ENCODE measurements around the gene RNF25.

RNF25 gene

DNA sequence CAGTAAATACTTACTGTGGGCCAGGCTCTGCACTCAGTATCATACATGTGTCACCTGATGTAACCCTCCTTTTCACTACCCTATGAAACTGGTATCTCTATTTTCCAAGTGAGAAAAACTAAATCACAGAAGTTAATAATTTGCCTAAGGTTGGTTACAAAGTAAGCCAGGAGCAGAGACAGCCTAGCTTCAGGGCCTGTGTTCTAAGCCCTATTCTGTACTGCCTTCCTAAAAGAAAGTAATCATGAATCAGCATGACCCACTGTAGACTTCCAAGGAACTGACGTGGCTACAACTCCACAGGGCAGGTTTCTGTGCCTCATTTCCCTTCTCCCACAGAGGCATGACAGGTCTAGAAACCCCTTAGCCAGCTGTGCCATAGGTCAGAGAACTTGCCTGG, 26.7 kb downstream of the RNF25 start:
- no peak overlapping the region for H3K27ac ChIP-seq
- no peaks in the 10 kb centered on the region for H3K9me3 ChIP-seq (ENCODE audit: severe bottlenecking)
- no peak overlapping the region for H3K4me3 ChIP-seq (ENCODE audit: low read depth, low read length)
- peaks cover 95% of the 10 kb centered on the region for H3K36me3 ChIP-seq
- no peak for TF ChIP-seq CTCF (IDR thresholded peaks at IDR 0.05; ENCODE audit: low read depth, low read length)
- H3K27me3 ChIP-seq (ENCODE audit: insufficient read depth, low read depth, severe bottlenecking) = no peaks in the 10 kb centered on the region
- DNase-seq = no peak

GRCh38 chr2:218644721-218645120, 27.1 kb downstream of the RNF25 start:
- peaks cover 93% of the 10 kb centered on the region for H3K36me3 ChIP-seq
- DNase-seq = no peak
- TF ChIP-seq CTCF (IDR thresholded peaks at IDR 0.05; ENCODE audit: low read depth, low read length) = 0 out of 2 replicates have a peak, but pooled peaks have one; percentile 11
- H3K4me3 ChIP-seq (ENCODE audit: low read depth, low read length) = no peak overlapping the region
- no peak overlapping the region for H3K27ac ChIP-seq
- H3K27me3 ChIP-seq (ENCODE audit: insufficient read depth, low read depth, severe bottlenecking) = no peaks in the 10 kb centered on the region
- no peaks in the 10 kb centered on the region for H3K9me3 ChIP-seq (ENCODE audit: severe bottlenecking)

DNA sequence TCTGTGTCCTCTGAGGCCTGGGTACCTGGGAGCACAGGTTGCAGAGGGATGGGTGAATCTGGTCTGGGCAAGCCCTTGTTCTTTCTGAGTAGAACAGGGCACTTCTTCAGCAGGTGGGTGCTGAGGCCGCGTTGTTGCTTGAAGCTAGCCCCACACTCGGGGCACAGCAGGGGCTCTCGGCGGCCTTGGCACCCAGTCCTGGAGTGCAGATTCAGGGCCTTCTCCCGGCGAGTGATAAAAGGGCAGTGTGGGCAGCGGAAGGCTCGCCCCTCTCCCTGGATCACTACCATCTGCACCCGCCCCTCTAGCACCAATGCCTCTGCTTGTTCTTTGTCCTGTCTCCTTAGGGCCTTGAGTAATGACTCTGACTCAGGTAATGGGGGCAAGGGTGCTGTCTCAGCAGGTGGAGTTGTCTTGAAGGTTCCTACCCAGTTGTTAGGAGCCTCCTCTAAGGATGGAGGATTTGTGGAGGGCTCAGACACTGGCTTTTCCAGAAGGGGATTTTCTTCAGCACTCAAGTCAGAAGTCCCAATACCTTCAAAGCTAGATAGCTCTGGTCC, 28.0 kb downstream of the RNF25 start:
- no peaks in the 10 kb centered on the region for H3K9me3 ChIP-seq (ENCODE audit: severe bottlenecking)
- no peaks in the 10 kb centered on the region for H3K27me3 ChIP-seq (ENCODE audit: insufficient read depth, low read depth, severe bottlenecking)
- DNase-seq = no peak
- H3K27ac ChIP-seq = no peak overlapping the region
- H3K36me3 ChIP-seq = peaks cover 90% of the 10 kb centered on the region
- H3K4me3 ChIP-seq (ENCODE audit: low read depth, low read length) = no peak overlapping the region
- TF ChIP-seq CTCF (IDR thresholded peaks at IDR 0.05; ENCODE audit: low read depth, low read length) = no peak

DNA sequence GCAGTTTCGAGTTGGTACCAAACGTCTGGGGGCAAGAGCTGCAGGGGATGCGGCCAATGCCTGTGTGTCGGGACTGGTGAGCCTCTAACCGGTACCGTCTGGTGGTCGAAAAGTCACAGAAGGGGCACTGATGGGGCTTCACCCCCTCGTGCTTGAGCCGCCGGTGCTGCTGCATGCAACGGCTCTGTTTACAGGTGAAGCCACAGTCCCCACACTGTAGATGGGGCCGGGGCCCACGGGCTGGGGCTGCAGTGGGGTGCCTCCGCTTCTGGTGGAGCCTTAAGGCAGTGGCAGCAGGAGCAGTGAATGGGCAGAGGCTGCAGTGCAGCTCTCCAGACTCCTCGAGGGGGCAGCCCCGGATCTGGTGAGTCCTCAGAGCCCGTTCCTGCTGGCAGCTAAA, 29.0 kb downstream of the RNF25 start:
- Histone ChIP-seq H3K36me3 (peaks cover 90% of the 10 kb centered on the region), H3K27ac (no peak overlapping the region), H3K9me3 (ENCODE audit: severe bottlenecking) (no peaks in the 10 kb centered on the region), H3K4me3 (ENCODE audit: low read depth, low read length) (no peak overlapping the region), H3K27me3 (ENCODE audit: insufficient read depth, low read depth, severe bottlenecking) (no peaks in the 10 kb centered on the region)
- TF ChIP-seq CTCF (IDR thresholded peaks at IDR 0.05; ENCODE audit: low read depth, low read length) = no peak
- DNase-seq = no peak

- TF ChIP-seq CTCF (IDR thresholded peaks at IDR 0.05; ENCODE audit: low read depth, low read length) = no peak
- no peaks in the 10 kb centered on the region for H3K27me3 ChIP-seq (ENCODE audit: insufficient read depth, low read depth, severe bottlenecking)
- no peak overlapping the region for H3K27ac ChIP-seq
- H3K36me3 ChIP-seq = peaks cover 92% of the 10 kb centered on the region
- no peak overlapping the region for H3K4me3 ChIP-seq (ENCODE audit: low read depth, low read length)
- H3K9me3 ChIP-seq (ENCODE audit: severe bottlenecking) = no peaks in the 10 kb centered on the region
- no peak for DNase-seq
These were observed 29.6 kb downstream of the RNF25 start for GRCh38 chr2:218642121-218642656.

- Histone ChIP-seq H3K4me3 (ENCODE audit: low read depth, low read length) (no peak overlapping the region), H3K27ac (no peak overlapping the region), H3K27me3 (ENCODE audit: insufficient read depth, low read depth, severe bottlenecking) (no peaks in the 10 kb centered on the region), H3K9me3 (ENCODE audit: severe bottlenecking) (no peaks in the 10 kb centered on the region), H3K36me3 (peaks cover 90% of the 10 kb centered on the region)
- DNase-seq = no peak
- TF ChIP-seq CTCF (IDR thresholded peaks at IDR 0.05; ENCODE audit: low read depth, low read length) = no peak
These were observed 33.4 kb downstream of the RNF25 start for GRCh38 chr2:218638372-218638771.
